ENCODE measurements around the gene EFCAB9. TPM values are rescaled to one million over a fixed set of nuclear protein-coding genes. Genes with fewer than 3 reads are reported as not detected.

EFCAB9 gene
- total and polyA plus RNA-seq, 2 experiments from 2014 or later = not detected

GRCh38 chr5:172156541-172156994 lies 37.4 kb upstream of the EFCAB9 start:
- no peaks in the 10 kb centered on the region for H3K9me2 ChIP-seq (ENCODE audit: insufficient read depth)
- H3F3A ChIP-seq (ENCODE audit: insufficient read depth) = no peaks in the 10 kb centered on the region
- no peak overlapping the region for H3K9ac ChIP-seq
- no peaks in the 10 kb centered on the region for H4K20me1 ChIP-seq (ENCODE audit: insufficient read depth)
- H3K36me3 ChIP-seq (ENCODE audit: low read depth) = peaks cover 9% of the 10 kb centered on the region; the same call in 1 of the 2 replicates
- H2AFZ ChIP-seq = no peak overlapping the region
- WGBS, 2 experiments (ENCODE audit: low coverage in 1 of 2, low lambda C conversion rate in 2 of 2, missing lambda C conversion rate in 2 of 2) = 95 to 97% methylated on average over 13 of the region's 13 CpGs
- H3K4me2 ChIP-seq (ENCODE audit: unreplicated experiment) = no peak overlapping the region
- DNase-seq = no peak
- H3K4me3 ChIP-seq = no peak overlapping the region
- no peaks in the 10 kb centered on the region for H3K9me3 ChIP-seq (ENCODE audit: low read depth)
- no peaks in the 10 kb centered on the region for H3K4me1 ChIP-seq (ENCODE audit: insufficient read depth)
- no peak for TF ChIP-seq EZH2phosphoT487 (IDR thresholded peaks at IDR 0.05; ENCODE audit: insufficient read depth, low read depth)
- TF ChIP-seq EZH2 (IDR thresholded peaks at IDR 0.05; ENCODE audit: insufficient read depth, poor library complexity, severe bottlenecking) = no peak
- H3K79me2 ChIP-seq (ENCODE audit: insufficient read depth) = peaks cover 90% of the 10 kb centered on the region
- no peaks in the 10 kb centered on the region for H3K27me3 ChIP-seq (replicated peaks; ENCODE audit: insufficient read depth)
- no peak overlapping the region for H3K27ac ChIP-seq
- in situ Hi-C loops (cut with MboI) = no loop called here

DNA sequence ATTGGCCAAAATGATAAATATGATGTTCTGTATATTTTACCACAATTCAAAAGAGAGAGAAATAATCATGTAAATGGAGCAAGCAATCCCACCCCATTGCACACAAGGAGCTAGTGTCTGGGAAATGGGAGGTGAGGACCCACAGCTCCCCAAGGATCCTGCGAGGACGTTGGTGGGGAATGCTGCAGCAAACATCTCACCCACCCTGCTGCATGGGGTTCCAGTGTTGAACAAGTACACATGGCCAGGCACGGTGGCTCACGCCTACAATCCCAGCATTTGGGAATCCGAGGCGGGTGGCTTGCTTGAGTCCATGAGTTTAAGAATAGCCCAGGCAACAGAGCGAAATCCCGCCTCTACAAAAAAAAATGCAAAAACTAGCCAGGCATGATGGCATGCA lies 35.0 kb upstream of the EFCAB9 start:
- in situ Hi-C loops (cut with MboI) = no loop called here
- Histone ChIP-seq H3K9me3 (ENCODE audit: low read depth) (no peaks in the 10 kb centered on the region), H3K79me2 (ENCODE audit: insufficient read depth) (peaks cover 93% of the 10 kb centered on the region), H4K20me1 (ENCODE audit: insufficient read depth) (no peaks in the 10 kb centered on the region), H3K27me3 (replicated peaks; ENCODE audit: insufficient read depth) (no peaks in the 10 kb centered on the region), H3K4me3 (no peak overlapping the region), H3F3A (ENCODE audit: insufficient read depth) (0 out of 2 replicates have a peak, but pooled peaks cover 6% of the 10 kb centered on the region), H3K36me3 (ENCODE audit: low read depth) (0 out of 2 replicates have a peak, but pooled peaks cover 6% of the 10 kb centered on the region), H3K27ac (no peak overlapping the region), H3K4me2 (ENCODE audit: unreplicated experiment) (no peak overlapping the region), H3K9ac (no peak overlapping the region), H2AFZ (no peak overlapping the region), H3K9me2 (ENCODE audit: insufficient read depth) (no peaks in the 10 kb centered on the region), H3K4me1 (ENCODE audit: insufficient read depth) (peaks cover 9% of the 10 kb centered on the region)
- TF ChIP-seq EZH2 (IDR thresholded peaks at IDR 0.05; ENCODE audit: insufficient read depth, poor library complexity, severe bottlenecking) (no peak), EZH2phosphoT487 (IDR thresholded peaks at IDR 0.05; ENCODE audit: insufficient read depth, low read depth) (no peak)
- DNase-seq = no peak
- 95 to 99% methylated on average over 8 of the region's 8 CpGs for WGBS, 2 experiments (ENCODE audit: low coverage in 1 of 2, low lambda C conversion rate in 2 of 2, missing lambda C conversion rate in 2 of 2)

- in situ Hi-C loops (cut with MboI) = no loop called here
- no peaks in the 10 kb centered on the region for H4K20me1 ChIP-seq (ENCODE audit: insufficient read depth)
- H3K79me2 ChIP-seq (ENCODE audit: insufficient read depth) = peaks cover 100% of the 10 kb centered on the region
- H3F3A ChIP-seq (ENCODE audit: insufficient read depth) = 0 out of 2 replicates have a peak, but pooled peaks cover 6% of the 10 kb centered on the region
- H3K27ac ChIP-seq = no peak overlapping the region
- whole genome bisulfite sequencing, 2 experiments (ENCODE audit: low coverage in 1 of 2, low lambda C conversion rate in 2 of 2, missing lambda C conversion rate in 2 of 2) = 96 to 97% methylated on average over 9 of the region's 9 CpGs
- H3K4me3 ChIP-seq = no peak overlapping the region
- H2AFZ ChIP-seq = no peak overlapping the region
- TF ChIP-seq EZH2 (IDR thresholded peaks at IDR 0.05; ENCODE audit: insufficient read depth, poor library complexity, severe bottlenecking) = no peak
- TF ChIP-seq EZH2phosphoT487 (IDR thresholded peaks at IDR 0.05; ENCODE audit: insufficient read depth, low read depth) = no peak
- H3K9me3 ChIP-seq (ENCODE audit: low read depth) = no peaks in the 10 kb centered on the region
- no peaks in the 10 kb centered on the region for H3K27me3 ChIP-seq (replicated peaks; ENCODE audit: insufficient read depth)
- no peak overlapping the region for H3K9ac ChIP-seq
- H3K4me2 ChIP-seq (ENCODE audit: unreplicated experiment) = no peak overlapping the region
- H3K9me2 ChIP-seq (ENCODE audit: insufficient read depth) = no peaks in the 10 kb centered on the region
- 0 out of 2 replicates have a peak, but pooled peaks cover 6% of the 10 kb centered on the region for H3K36me3 ChIP-seq (ENCODE audit: low read depth)
- peaks cover 17% of the 10 kb centered on the region for H3K4me1 ChIP-seq (ENCODE audit: insufficient read depth)
- DNase-seq = no peak
Measured at GRCh38 chr5:172160506-172160905, 33.5 kb upstream of the EFCAB9 start.

- no peak for TF ChIP-seq EZH2 (IDR thresholded peaks at IDR 0.05; ENCODE audit: insufficient read depth, poor library complexity, severe bottlenecking)
- TF ChIP-seq EZH2phosphoT487 (IDR thresholded peaks at IDR 0.05; ENCODE audit: insufficient read depth, low read depth) = no peak
- Histone ChIP-seq H3K79me2 (ENCODE audit: insufficient read depth) (peaks cover 98% of the 10 kb centered on the region), H4K20me1 (ENCODE audit: insufficient read depth) (no peaks in the 10 kb centered on the region), H3K27me3 (replicated peaks; ENCODE audit: insufficient read depth) (no peaks in the 10 kb centered on the region), H3F3A (ENCODE audit: insufficient read depth) (0 out of 2 replicates have a peak, but pooled peaks cover 6% of the 10 kb centered on the region), H3K36me3 (ENCODE audit: low read depth) (0 out of 2 replicates have a peak, but pooled peaks cover 6% of the 10 kb centered on the region), H3K9me2 (ENCODE audit: insufficient read depth) (no peaks in the 10 kb centered on the region), H3K4me1 (ENCODE audit: insufficient read depth) (peaks cover 17% of the 10 kb centered on the region), H2AFZ (no peak overlapping the region), H3K4me2 (ENCODE audit: unreplicated experiment) (no peak overlapping the region), H3K9ac (no peak overlapping the region), H3K4me3 (no peak overlapping the region), H3K9me3 (ENCODE audit: low read depth) (no peaks in the 10 kb centered on the region), H3K27ac (no peak overlapping the region)
- WGBS, 2 experiments (ENCODE audit: low coverage in 1 of 2, low lambda C conversion rate in 2 of 2, missing lambda C conversion rate in 2 of 2) = 94 to 99% methylated on average over 5 of the region's 5 CpGs
- in situ Hi-C loops (cut with MboI) = no loop called here
- DNase-seq = peak; percentile 34
Measured at GRCh38 chr5:172162323-172162986, 31.5 kb upstream of the EFCAB9 start.

Data from GM23248 (cell line).